DLD1 (cell line): ENCODE results near the gene FAH.
"Not testable (repeated sequence)": the region's sequence is repeated elsewhere in the genome, so short reads cannot be mapped to it uniquely, and the experiment has no call there.

Experiments
- in situ Hi-C: cut with HindIII; loops from 2 replicates; pipeline ENCODE4 v1.10.0; 2017; ENCODE audit warnings: low sequenced_read_pairs

FAH gene

DNA sequence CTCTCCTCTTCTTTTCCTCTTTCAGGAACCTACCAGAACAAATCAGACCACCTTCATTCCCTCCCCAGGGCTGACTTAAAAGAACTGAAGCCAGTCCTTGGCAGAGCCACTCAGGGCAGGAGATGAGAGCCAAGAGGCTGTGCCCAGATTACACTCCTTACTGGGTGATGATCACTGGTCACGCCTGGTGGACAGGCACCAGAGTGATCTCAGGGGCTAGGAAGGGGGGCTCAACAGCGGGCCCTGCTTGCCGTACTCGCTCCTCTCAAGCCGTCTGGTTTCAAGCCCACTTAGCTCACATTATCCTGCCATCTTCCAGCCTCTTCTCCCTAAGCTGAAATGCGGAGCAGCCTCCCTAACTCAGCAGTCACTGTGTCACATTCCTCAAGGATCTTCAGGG is 1.7 kb upstream of the FAH start:
- in situ Hi-C loops = no loop called here

DNA sequence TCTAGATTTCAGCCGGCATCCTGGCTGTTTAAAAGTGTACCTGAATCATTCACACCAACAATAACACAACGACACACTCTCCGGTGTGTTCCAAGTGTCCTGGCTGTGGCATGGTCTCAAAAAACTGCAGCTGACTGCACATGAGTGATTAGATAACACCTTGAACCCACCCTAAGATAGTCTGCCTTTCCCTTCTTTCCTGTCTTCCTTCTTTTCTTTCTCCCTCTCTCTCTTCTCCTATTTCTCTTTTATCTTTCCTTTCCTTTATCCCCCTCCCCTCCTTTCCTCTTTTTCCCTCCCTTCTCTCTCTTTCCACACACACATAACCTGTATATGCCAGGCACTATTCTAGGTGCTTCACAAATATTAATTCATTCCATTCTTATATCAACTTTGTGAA is 1.2 kb upstream of the FAH start:
- in situ Hi-C loops = no loop called here

GRCh38 chr15:80152180-80152895 is 461 bp upstream of the FAH start:
- in situ Hi-C loops = no loop called here

DNA sequence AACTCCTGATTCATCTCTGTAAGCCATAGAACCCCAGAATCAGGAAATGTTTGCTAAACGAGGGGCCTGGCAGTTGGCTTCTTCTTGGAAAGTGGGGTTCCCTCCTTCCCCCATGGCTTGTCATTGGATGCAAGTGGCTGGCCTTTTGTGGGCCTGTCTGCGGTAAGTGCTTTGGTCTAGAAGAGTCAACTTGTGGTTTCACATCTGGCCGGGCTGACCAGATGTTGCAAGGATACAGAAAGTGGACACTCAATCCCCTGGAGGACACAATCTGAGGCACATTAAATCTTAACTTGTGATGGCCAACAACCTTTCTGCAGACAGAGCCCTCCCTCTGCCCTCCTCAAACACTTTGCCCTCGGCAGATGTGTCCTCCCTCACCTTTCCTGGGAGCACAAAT is 1.1 kb downstream of the FAH start:
- in situ Hi-C loops = no loop called here

GRCh38 chr15:80154336-80154735 is 1.5 kb downstream of the FAH start:
- in situ Hi-C loops = no loop called here

DNA sequence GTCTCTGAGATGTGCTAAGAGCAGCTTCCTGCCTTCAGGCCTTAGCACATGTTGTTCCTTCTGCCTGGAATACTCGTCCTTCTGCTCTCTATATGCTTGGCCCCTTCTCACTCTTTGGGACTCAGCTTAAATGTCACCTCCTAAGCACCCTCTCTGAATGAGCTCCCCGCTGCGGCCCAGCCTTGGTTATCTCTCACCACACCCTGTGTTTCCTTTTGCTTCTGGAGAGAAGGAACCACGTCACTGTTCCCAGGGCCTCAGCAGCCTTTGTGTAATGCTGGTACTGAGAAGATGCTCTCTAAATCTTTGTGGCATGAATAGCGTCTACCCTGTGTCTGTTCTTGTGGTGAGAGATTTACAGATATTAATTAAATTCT is 2.2 kb downstream of the FAH start:
- in situ Hi-C loops = no loop called here

- in situ Hi-C loops = not testable (repeated sequence)
Measured at GRCh38 chr15:80155378-80156175, 2.8 kb downstream of the FAH start.

DNA sequence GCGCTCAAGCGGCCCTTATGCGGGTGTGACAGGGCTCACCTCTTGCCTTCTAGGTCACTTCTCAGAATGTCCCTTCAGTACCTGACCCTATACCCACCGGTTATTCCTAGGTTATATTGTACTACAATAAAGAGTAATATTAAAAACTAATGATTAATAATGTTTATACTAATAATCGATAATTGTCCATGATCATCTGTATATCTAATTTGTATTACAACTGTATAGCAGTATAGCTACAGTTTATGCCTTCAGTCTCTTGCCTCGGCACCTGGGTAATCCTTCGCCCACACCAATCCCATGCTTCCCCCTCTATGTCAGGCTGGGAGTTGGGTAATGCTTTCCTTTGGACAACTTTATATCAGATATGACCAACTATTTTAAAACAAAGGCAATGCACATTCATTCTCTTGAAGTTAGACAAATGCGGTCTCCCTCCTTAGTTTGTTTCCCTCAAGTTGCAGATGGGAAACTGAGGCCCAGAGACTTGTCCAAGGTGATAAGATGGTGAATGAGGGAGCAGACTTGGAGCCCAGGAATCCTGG is 3.4 kb downstream of the FAH start:
- in situ Hi-C loops = no loop called here

DNA sequence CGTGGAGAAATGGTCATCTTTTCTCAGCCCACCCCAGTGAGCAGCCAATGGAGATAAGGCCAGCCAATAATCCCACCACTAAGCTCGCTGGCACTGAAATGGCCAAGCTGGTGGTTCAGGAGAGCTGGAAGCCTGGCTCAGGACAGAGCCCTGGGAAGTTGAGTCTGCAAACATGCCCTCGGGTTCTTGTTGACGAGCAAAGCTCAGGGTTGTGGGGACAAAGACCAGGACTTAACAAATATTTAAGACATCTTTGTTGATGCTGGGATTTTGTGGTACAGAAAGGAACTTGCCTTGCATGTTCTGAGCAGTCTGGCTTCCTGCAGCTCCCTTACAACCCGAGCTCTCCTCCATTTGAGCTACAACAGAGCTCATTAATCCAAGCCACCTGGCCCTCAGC is 4.4 kb downstream of the FAH start:
- in situ Hi-C loops = no loop called here

- in situ Hi-C loops = no loop called here
Measured at GRCh38 chr15:80159301-80159700, 6.5 kb downstream of the FAH start.

DNA sequence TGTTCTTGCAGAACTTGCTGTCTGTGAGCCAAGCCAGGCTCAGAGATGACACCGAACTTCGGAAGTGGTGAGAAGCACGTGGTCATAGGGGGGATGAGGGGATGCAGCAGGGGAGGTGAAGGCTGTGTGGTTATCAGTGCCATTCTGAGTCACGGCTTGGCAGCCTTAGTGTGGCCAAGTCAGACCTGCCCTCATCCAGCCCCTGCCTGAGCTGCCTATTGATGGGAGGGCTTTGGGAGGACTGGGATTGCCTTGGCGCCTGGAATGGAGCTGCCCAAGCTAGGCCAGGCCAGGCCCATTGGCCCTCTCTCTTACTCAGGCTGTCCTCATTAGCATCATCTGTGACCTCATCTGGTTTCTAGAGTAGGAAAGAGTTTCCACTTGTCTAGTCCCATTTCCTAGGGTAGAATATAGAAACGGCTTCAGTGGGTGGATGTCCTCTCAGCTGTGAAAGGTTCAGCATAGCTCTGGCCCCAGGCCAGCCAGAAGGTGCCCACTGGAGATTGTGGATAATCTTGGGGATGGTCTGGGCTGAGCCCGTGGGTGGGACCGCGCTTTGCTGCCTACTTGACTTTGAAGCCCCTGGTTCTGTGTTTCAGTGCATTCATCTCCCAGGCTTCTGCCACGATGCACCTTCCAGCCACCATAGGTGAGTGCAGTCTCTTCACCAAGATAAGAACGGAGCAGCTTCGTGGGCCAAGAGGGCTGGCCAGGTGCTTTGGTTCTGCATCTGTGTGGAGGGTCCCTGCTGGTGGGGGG is 7.2 kb downstream of the FAH start:
- in situ Hi-C loops = no loop called here

DNA sequence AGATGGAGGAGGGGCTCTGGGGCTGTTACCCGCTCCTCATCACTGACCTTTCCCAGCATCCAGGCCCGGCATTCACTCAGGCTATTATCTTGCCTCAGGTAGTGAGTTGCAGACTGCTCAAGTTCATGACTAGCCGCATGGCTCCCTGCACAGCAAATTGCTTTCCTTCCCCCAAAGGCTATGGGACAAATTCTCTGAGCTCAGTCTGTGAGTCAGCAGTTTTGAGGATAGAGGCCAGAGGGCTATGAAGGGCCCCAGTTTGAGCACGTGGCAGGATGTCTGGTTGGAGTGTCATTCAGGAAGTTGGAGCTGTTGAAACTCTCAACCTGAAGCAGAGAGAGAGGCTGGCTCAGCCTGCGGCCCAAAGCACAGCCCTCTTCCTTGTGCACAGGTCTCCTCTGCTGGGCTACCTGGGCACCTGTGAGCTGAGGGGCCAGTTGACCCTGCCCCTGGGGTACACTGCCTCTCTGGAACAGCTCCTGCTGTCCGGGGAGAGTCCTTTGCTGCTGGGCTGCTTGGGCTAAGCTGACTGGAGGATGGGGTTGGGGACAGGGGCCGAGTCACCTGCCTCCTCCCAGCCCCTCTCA is 7.9 kb downstream of the FAH start:
- in situ Hi-C loops = no loop called here

DNA sequence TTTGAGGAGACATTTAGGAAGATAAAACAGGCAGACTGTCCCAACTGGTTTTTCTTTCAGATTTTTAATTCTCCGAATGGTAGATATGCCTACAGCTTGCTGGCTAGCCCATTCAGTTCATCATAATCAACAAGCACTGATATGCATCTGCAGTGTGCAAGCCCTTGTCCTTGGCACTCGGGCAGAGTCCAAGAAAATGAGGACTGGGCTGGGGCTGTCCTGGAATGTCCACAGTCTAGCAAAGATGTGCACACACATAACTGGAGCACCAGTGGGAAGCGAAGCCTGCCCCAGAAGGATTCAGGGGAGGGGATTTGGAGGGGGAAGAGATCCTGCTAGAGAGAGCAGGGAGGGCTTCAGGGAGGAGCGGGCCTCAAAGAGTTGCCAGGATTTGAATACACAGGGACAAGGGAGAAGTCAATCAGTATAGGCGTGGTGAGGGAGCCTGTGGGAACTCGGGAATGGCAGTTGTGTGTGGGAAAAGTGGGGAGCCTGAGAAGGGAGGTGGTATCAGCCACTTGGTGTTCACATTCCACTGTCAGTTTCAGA is 8.7 kb downstream of the FAH start:
- in situ Hi-C loops = no loop called here

- in situ Hi-C loops = no loop called here
Measured at GRCh38 chr15:80162059-80162554, 9.3 kb downstream of the FAH start.

DNA sequence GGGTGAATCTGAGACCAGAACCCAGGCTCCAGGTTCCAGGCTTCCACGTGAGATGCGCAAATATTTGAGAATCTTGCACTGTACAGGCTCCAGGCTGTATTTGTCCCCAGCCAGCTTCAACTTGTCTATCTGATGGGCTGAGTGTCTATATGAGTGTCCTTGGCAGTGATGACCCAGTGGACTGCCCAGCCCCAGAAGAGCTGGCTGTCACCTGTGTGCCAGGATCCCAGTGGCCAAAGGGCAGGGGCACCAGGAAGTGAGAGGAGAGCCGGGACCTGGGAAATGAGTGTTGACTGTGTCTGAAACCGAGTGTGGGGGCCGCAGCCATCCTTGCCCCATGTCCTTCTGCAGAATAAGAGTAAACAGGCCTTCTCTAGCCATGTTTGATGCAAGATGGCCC is 10.4 kb downstream of the FAH start:
- in situ Hi-C loops = no loop called here

DNA sequence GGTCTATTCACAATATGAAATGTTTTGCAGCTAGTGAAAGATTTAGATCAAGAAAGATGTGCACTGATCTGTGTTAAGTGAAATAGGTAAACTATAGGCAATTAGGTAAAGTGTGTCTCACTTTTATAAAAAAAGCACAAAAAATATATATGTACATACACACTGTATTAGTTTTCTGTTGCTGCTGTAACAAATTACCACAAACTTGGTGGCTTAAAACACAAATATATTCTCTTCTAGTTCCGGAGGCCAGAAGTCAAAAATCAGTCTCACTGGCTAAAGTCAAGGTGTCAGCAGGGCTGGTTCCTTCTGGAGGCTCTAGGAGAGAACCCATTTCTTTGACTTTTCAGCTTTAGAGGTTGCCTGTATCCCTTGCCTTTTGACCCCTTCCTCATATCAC is 11.1 kb downstream of the FAH start:
- in situ Hi-C loops = no loop called here

GRCh38 chr15:80167936-80168335 is 15.1 kb downstream of the FAH start:
- in situ Hi-C loops = no loop called here

- in situ Hi-C loops = no loop called here
Measured at GRCh38 chr15:80168421-80168820, 15.6 kb downstream of the FAH start.

GRCh38 chr15:80169768-80170357 is 17.1 kb downstream of the FAH start:
- in situ Hi-C loops = no loop called here

- in situ Hi-C loops = no loop called here
Measured at GRCh38 chr15:80170596-80170995, 17.8 kb downstream of the FAH start.
